Neural cell (in vitro differentiated cells): ENCODE data around the gene TSPAN18. TPM values are rescaled to one million over a fixed set of nuclear protein-coding genes. Genes with fewer than 3 reads are reported as not detected.
A peak's percentile ranks its signal among the peaks of the same experiment; 100 is the strongest.

Experiments used
- H2AFZ ChIP-seq: fragments of 200-600, 300-800 bp; sonication (generic), shearing (Covaris generic); 2 replicates; pipeline ENCODE4 v1.6.0; 2014; ENCODE audit warnings: low read depth, mild to moderate bottlenecking, antibody characterized with exemption, low read length, moderate library complexity
- H3F3A ChIP-seq: fragments of 200-600 bp; shearing (Covaris generic); 2 replicates; pipeline ENCODE4 v1.6.1; 2016; ENCODE audit warnings: mild to moderate bottlenecking, moderate library complexity, mixed read lengths, antibody characterized with exemption, low read length; ENCODE audit not compliant: insufficient read depth, poor library complexity, severe bottlenecking
- H3K27ac ChIP-seq: fragments of 200-600, 300-800 bp; sonication (generic), shearing (Covaris generic); 2 replicates; pipeline ENCODE4 v1.5.1; 2014; ENCODE audit warnings: mild to moderate bottlenecking, low read length, moderate library complexity
- H3K27me3 ChIP-seq: fragments of 300-800, 200-600 bp; sonication (generic), shearing (Covaris generic); 2 replicates; pipeline ENCODE4 v1.6.0; 2014; ENCODE audit warnings: mild to moderate bottlenecking, low read depth, low read length, moderate library complexity; ENCODE audit not compliant: insufficient read depth
- H3K36me3 ChIP-seq: fragments of 300-800, 200-600 bp; sonication (generic), shearing (Covaris generic); 2 replicates; pipeline ENCODE4 v1.5.1; 2014; ENCODE audit warnings: mild to moderate bottlenecking, antibody characterized with exemption, low read length, moderate library complexity; ENCODE audit not compliant: insufficient read depth
- H3K4me2 ChIP-seq: fragments of 300-800, 200-600 bp; sonication (generic), shearing (Covaris generic); 2 replicates; pipeline ENCODE4 v1.6.0; 2014; ENCODE audit warnings: mild to moderate bottlenecking, low read length
- H3K4me3 ChIP-seq: fragments of 300-800, 200-600 bp; sonication (generic), shearing (Covaris generic); 2 replicates; pipeline ENCODE4 v1.5.1; 2014; ENCODE audit warnings: mild to moderate bottlenecking, low read length, moderate library complexity
- H3K79me2 ChIP-seq: fragments of 200-600 bp; shearing (Covaris generic); replicated peaks from 2 replicates; pipeline ENCODE4 v1.6.0; 2014; ENCODE audit warnings: mild to moderate bottlenecking, low read length, moderate library complexity; ENCODE audit not compliant: insufficient read depth
- H3K9ac ChIP-seq: fragments of 300-800, 200-600 bp; sonication (generic), shearing (Covaris generic); 2 replicates; pipeline ENCODE4 v1.6.1; 2016; ENCODE audit warnings: mild to moderate bottlenecking, low read length, mixed read lengths
- H3K9me2 ChIP-seq: fragments of 200-600 bp; shearing (Covaris generic); 2 replicates; pipeline ENCODE4 v1.6.1; 2016; ENCODE audit warnings: mild to moderate bottlenecking, low read length, mixed read lengths; ENCODE audit not compliant: insufficient read depth
- H3K9me3 ChIP-seq: fragments of 200-600, 300-800 bp; sonication (generic), shearing (Covaris generic); 2 replicates; pipeline ENCODE4 v1.6.1; 2016; ENCODE audit warnings: mild to moderate bottlenecking, mixed run types, low read length, moderate library complexity, mixed read lengths
- H4K20me1 ChIP-seq: fragments of 200-600 bp; shearing (Covaris generic); 2 replicates; pipeline ENCODE4 v1.6.1; 2016; ENCODE audit warnings: mild to moderate bottlenecking, mixed run types; ENCODE audit not compliant: insufficient read depth
- CTCF ChIP-seq: fragments of 450-650 bp; IDR thresholded peaks from 2 replicates; pipeline ENCODE4 v1.5.1; 2014; ENCODE audit warnings: antibody characterized with exemption, mild to moderate bottlenecking, moderate library complexity; ENCODE audit not compliant: poor library complexity, severe bottlenecking
- EP300 ChIP-seq: fragments of 450-650 bp; conservative IDR thresholded peaks from 2 replicates; pipeline ENCODE4 v1.6.1; 2014; ENCODE audit warnings: antibody characterized with exemption, mild to moderate bottlenecking, moderate library complexity; ENCODE audit not compliant: poor library complexity, severe bottlenecking
- EZH2 ChIP-seq: fragments of 200-600, 300-800 bp; shearing (Covaris generic), sonication (generic); IDR thresholded peaks from 2 replicates; pipeline ENCODE4 v1.6.1; 2014; ENCODE audit warnings: antibody characterized with exemption, low read length, borderline replicate concordance, mild to moderate bottlenecking; ENCODE audit not compliant: insufficient read depth, poor library complexity, severe bottlenecking
- POLR2AphosphoS5 ChIP-seq: IDR thresholded peaks from 2 replicates; pipeline ENCODE4 v1.6.1; 2012
- REST ChIP-seq: IDR thresholded peaks from 2 replicates; pipeline ENCODE4 v1.6.1; 2012; ENCODE audit warnings: borderline replicate concordance
- SMC3 ChIP-seq: fragments of 450-650 bp; conservative IDR thresholded peaks from 2 replicates; pipeline ENCODE4 v1.6.1; 2014; ENCODE audit warnings: antibody characterized with exemption, mild to moderate bottlenecking, moderate library complexity; ENCODE audit not compliant: poor library complexity
- TAF1 ChIP-seq: IDR thresholded peaks from 2 replicates; pipeline ENCODE4 v1.6.1; 2012; ENCODE audit warnings: low read depth
- polyA plus RNA-seq: library from polyadenylated mRNA; depleted of rRNA; stranded (reverse); fragments of >200 nt; gene quantifications from 2 replicates; pipeline ENCODE4 v1.2.3, GENCODE V29; 2014

TSPAN18 gene
- polyA plus RNA-seq, 1 donor from 2014 or later: 8.4 TPM

- Histone ChIP-seq H3K27ac (peak overlapping the region; percentile 57), H4K20me1 (no peaks in the 10 kb centered on the region), H3K27me3 (no peaks in the 10 kb centered on the region), H3K4me3 (no peak overlapping the region), H3K9me3 (no peaks in the 10 kb centered on the region), H3K4me2 (no peak overlapping the region), H3K79me2 (no peaks in the 10 kb centered on the region), H3K36me3 (no peaks in the 10 kb centered on the region), H3K9me2 (no peaks in the 10 kb centered on the region), H3F3A (no peaks in the 10 kb centered on the region), H2AFZ (peak overlapping the region; percentile 27), H3K9ac (peak overlapping the region; percentile 19)
- TF ChIP-seq POLR2AphosphoS5 (peak; percentile 19), TAF1 (no peak), REST (peak; percentile 39), EP300 (peak; percentile 14), SMC3 (no peak)
Observed at GRCh38 chr11:44969651-44970252, 243.0 kb downstream of the TSPAN18 start.

- TF ChIP-seq EP300 (no peak), TAF1 (no peak), REST (no peak), EZH2 (no peak), CTCF (no peak)
- Histone ChIP-seq H3K27me3 (no peaks in the 10 kb centered on the region), H2AFZ (no peak overlapping the region), H3K9me2 (no peaks in the 10 kb centered on the region), H3K9ac (peak overlapping the region; percentile 19), H4K20me1 (no peaks in the 10 kb centered on the region), H3K79me2 (no peaks in the 10 kb centered on the region), H3K27ac (peak overlapping the region; percentile 57), H3K4me3 (no peak overlapping the region), H3F3A (no peaks in the 10 kb centered on the region), H3K9me3 (no peaks in the 10 kb centered on the region), H3K4me2 (no peak overlapping the region), H3K36me3 (no peaks in the 10 kb centered on the region)
Observed at GRCh38 chr11:44970293-44970692, 243.5 kb downstream of the TSPAN18 start.
